Measurements from ENCODE around the gene SFMBT2. TPM values are rescaled to one million over a fixed set of nuclear protein-coding genes. Genes with fewer than 3 reads are reported as not detected.

The SFMBT2 gene
- total and polyA plus RNA-seq, 12 donors: 3.7 to 17.9 (median 12.7) TPM

DNA sequence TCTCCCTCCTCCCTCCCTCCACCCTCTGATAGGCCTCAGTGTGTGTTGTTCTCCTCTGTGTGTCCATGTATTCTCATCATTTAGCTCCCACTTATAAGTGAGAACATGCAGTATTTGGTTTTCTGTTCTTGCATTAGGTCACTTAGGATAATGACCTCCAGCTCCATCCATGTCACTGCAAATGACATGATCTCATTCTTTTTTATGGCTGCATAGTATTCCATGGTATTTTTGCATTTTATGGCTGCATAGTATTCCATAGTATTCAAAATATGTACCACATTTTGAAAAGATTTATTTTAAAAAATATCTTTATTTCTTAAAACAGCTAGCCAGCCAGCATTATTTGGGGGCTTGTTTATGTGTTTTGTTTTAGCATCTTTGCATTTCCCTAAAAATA is 275.6 kb downstream of the SFMBT2 start:
- intact Hi-C loops (cut with DNase I): no loop called here
- Histone ChIP-seq H3K9me3 (replicated peaks in 1 of 3) (no peaks in the 10 kb centered on the region), H3K36me3 (replicated peaks in 1 of 2) (no peaks in the 10 kb centered on the region), H3K4me1 (replicated peaks in 1 of 2) (no peaks in the 10 kb centered on the region), H3K27me3 (no peaks in the 10 kb centered on the region), H3K4me3 (no peak overlapping the region), H3K27ac (no peak overlapping the region)
- TF ChIP-seq POLR2A (IDR thresholded peaks at IDR 0.05) (no peak), CTCF (IDR thresholded peaks at IDR 0.05) (no peak)
- DNase-seq: no peak

- TF ChIP-seq CTCF (IDR thresholded peaks at IDR 0.05) (no peak), POLR2A (IDR thresholded peaks at IDR 0.05) (no peak)
- no peaks in the 10 kb centered on the region for H3K36me3 ChIP-seq (replicated peaks in 1 of 2)
- H3K27me3 ChIP-seq: no peaks in the 10 kb centered on the region
- no peak overlapping the region for H3K4me3 ChIP-seq
- no peaks in the 10 kb centered on the region for H3K4me1 ChIP-seq (replicated peaks in 1 of 2)
- no peaks in the 10 kb centered on the region for H3K9me3 ChIP-seq (replicated peaks in 1 of 3)
- WGBS, 4 donors: 62 to 73% (median 65%) methylated on average over 1 of the region's 1 CpG
- intact Hi-C loops (cut with DNase I): no loop called here
- no peak for DNase-seq
- no peak overlapping the region for H3K27ac ChIP-seq
These were observed 276.4 kb downstream of the SFMBT2 start for GRCh38 chr10:7134448-7134847.

- TF ChIP-seq CTCF (IDR thresholded peaks at IDR 0.05): no peak
- no peak for TF ChIP-seq POLR2A (IDR thresholded peaks at IDR 0.05)
- WGBS, 4 donors: 84 to 91% (median 87%) methylated on average over 6 of the region's 6 CpGs
- H3K27ac ChIP-seq: no peak overlapping the region
- H3K4me1 ChIP-seq (replicated peaks in 1 of 2): no peaks in the 10 kb centered on the region
- intact Hi-C loops (cut with DNase I): no loop called here
- H3K9me3 ChIP-seq (replicated peaks in 1 of 3): no peaks in the 10 kb centered on the region
- no peaks in the 10 kb centered on the region for H3K27me3 ChIP-seq
- no peak overlapping the region for H3K4me3 ChIP-seq
- no peak for DNase-seq
- H3K36me3 ChIP-seq (replicated peaks in 1 of 2): no peaks in the 10 kb centered on the region
These were observed 276.9 kb downstream of the SFMBT2 start for GRCh38 chr10:7133958-7134357.

DNA sequence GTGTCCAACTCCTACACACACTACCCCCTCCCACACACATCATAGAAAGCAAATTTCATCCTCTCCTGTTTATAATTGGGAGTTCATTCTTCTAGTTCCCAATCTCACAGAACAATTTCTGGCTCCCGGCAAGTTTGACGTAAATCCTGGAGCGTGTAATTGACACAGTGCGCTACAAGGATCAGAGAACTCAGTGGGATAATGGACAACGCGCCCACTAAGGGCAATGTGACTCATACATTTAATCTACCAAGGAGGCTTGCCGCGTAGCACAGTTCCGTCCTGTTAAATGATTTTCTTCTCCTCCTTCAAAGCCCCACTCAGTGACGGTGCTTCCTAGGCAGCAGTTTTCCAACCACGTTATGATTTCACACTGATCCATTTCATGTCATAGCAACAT is 277.6 kb downstream of the SFMBT2 start:
- TF ChIP-seq CTCF (IDR thresholded peaks at IDR 0.05) (no peak), POLR2A (IDR thresholded peaks at IDR 0.05) (no peak)
- H3K27me3 ChIP-seq: no peaks in the 10 kb centered on the region
- no peaks in the 10 kb centered on the region for H3K9me3 ChIP-seq (replicated peaks in 1 of 3)
- no peaks in the 10 kb centered on the region for H3K36me3 ChIP-seq (replicated peaks in 1 of 2)
- intact Hi-C loops (cut with DNase I): no loop called here
- H3K27ac ChIP-seq: no peak overlapping the region
- WGBS, 4 donors: 83 to 86% (median 84%) methylated on average over 11 of the region's 11 CpGs
- H3K4me1 ChIP-seq (replicated peaks in 1 of 2): no peaks in the 10 kb centered on the region
- no peak for DNase-seq
- no peak overlapping the region for H3K4me3 ChIP-seq
